C4-2B (cell line): ENCODE results near the gene RAVER2.

Experiments
- ZFX ChIP-seq: fragments of 450-650 bp; IDR thresholded peaks from 2 replicates; pipeline ENCODE4 v1.6.1; 2017
- TF ChIP-seq, protein P1 (sequence below): fragments of 450-650 bp; conservative IDR thresholded peaks from 2 replicates; pipeline ENCODE4 v1.5.1; 2017; ENCODE audit warnings: mild to moderate bottlenecking

DNA sequence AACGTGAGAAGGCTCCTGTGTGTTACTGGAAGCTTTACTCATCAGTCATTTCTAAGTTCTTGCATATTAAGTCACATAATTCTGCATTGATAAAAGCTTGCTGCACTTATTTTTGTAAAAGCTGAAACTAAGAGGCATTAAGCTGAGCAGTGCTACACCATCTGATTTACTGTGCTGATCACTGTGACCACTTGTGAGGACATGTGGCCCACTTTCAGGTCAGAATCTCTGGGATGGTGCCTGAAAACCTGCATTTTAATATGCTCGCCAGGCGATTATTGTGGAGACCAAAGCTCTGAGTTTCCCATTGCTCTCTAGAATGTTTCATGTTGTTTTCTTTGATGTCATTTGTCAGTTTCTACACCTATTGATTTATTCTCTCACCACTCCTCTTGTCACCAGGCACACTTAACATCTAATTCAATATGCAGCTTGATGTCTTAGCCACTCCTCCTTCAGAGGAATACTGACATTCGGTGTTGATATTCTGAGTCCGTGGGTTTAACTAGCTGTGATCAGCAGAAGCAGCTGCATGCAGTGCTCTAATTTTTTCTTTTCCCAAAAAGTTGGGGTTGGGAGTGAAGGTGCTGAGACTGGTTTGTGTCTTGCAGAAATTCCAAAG, 85.3 kb downstream of the RAVER2 start:
- TF ChIP-seq, protein P1, sequence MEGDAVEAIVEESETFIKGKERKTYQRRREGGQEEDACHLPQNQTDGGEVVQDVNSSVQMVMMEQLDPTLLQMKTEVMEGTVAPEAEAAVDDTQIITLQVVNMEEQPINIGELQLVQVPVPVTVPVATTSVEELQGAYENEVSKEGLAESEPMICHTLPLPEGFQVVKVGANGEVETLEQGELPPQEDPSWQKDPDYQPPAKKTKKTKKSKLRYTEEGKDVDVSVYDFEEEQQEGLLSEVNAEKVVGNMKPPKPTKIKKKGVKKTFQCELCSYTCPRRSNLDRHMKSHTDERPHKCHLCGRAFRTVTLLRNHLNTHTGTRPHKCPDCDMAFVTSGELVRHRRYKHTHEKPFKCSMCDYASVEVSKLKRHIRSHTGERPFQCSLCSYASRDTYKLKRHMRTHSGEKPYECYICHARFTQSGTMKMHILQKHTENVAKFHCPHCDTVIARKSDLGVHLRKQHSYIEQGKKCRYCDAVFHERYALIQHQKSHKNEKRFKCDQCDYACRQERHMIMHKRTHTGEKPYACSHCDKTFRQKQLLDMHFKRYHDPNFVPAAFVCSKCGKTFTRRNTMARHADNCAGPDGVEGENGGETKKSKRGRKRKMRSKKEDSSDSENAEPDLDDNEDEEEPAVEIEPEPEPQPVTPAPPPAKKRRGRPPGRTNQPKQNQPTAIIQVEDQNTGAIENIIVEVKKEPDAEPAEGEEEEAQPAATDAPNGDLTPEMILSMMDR = no peak
- no peak for TF ChIP-seq ZFX
